Limb (tissue), 2 donors: ENCODE measurements around the gene PJA1.

Experiments used
- DNase-seq, 2 donors: peaks; one replicate each; pipeline ENCODE4 v3.0.0-alpha.2; 2016; ENCODE audit errors: extremely low spot score in 2 of 2

Gene PJA1

GRCh38 chrX:69172937-69173336 is 7.7 kb upstream of the PJA1 start:
- DNase-seq = no peak

- DNase-seq = no peak
Observed at GRCh38 chrX:69170319-69170718, 5.1 kb upstream of the PJA1 start.

- peak in 1 of 2 donors; percentile 65 for DNase-seq
Observed at GRCh38 chrX:69163936-69164741, 1.1 kb downstream of the PJA1 start.

- no peak for DNase-seq
Observed at GRCh38 chrX:69162361-69162865, 2.8 kb downstream of the PJA1 start.

GRCh38 chrX:69161786-69162349 is 3.4 kb downstream of the PJA1 start:
- DNase-seq = no peak

GRCh38 chrX:69161371-69161770 is 3.9 kb downstream of the PJA1 start:
- DNase-seq = no peak

- peak; percentile 14 to 47 for DNase-seq
Observed at GRCh38 chrX:69158166-69158980, 6.9 kb downstream of the PJA1 start.

GRCh38 chrX:69156638-69157037 is 8.6 kb downstream of the PJA1 start:
- DNase-seq = no peak

- no peak for DNase-seq
Observed at GRCh38 chrX:69155786-69156520, 9.3 kb downstream of the PJA1 start.

GRCh38 chrX:69154051-69154450 is 11.2 kb downstream of the PJA1 start:
- no peak for DNase-seq

GRCh38 chrX:69153060-69153730 is 12.1 kb downstream of the PJA1 start:
- DNase-seq = peak; percentile 56 to 69

- no peak for DNase-seq
Observed at GRCh38 chrX:69152417-69152841, 12.8 kb downstream of the PJA1 start.

GRCh38 chrX:69151866-69152284 is 13.4 kb downstream of the PJA1 start:
- DNase-seq = no peak

GRCh38 chrX:69150281-69150960 is 14.8 kb downstream of the PJA1 start:
- DNase-seq = no peak

- DNase-seq = no peak
Observed at GRCh38 chrX:69149466-69150280, 15.6 kb downstream of the PJA1 start.

- DNase-seq = no peak
Observed at GRCh38 chrX:69148946-69149345, 16.3 kb downstream of the PJA1 start.

- DNase-seq = no peak
Observed at GRCh38 chrX:69146739-69147138, 18.5 kb downstream of the PJA1 start.

GRCh38 chrX:69145714-69146113 is 19.5 kb downstream of the PJA1 start:
- DNase-seq = no peak
